ENCODE data around the gene ARL13A. TPM values are rescaled to one million over a fixed set of nuclear protein-coding genes. Genes with fewer than 3 reads are reported as not detected.
"Not testable (repeated sequence)": the region's sequence is repeated elsewhere in the genome, so short reads cannot be mapped to it uniquely, and the experiment has no call there.

Gene ARL13A
- total RNA-seq, 1 experiment from 2014 or later, result not detected

DNA sequence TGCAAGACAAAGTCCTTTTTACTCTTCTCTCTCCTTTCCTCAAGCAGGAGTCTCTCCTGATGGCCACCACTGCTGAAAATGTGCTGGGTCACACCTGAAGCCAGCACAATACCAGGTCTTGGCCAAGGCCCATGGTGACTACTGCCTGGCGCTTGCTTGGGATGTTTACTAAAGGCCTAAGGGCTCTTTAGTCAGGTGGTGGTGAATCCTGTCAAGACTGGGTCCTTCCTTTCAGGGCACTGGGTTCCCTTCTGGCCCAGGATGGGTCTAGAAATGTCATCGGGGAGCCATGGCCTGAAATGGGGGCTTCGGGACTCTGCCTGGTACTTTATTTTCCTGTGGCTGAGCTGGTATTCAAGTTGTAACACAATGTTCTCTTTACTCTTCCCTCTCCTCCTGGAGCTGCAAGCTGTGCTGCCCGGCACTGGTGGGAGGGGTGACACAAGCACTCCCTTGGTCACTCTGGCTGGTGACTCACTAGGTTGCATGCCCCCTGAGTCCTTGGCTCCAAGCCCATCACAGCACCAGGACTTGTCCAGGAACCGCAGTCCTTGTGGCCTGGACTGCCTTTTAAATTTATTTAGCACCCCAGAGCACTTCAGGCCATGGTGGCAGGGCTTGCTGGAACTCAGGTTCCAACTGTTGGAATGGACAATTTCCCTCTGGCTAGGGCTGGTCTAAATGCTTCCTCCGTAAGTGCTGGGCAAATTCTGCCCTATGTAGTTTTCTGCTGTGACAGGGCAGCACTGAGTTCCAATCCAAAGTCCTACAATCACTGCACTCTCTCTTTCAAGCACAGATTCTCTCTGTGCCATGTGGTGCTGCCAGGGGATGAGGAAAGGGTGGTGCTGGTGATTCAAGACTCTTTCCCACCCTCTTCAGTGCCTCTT is 11.3 kb downstream of the ARL13A start (continued):
- TF ChIP-seq ELF1 (IDR thresholded peaks at IDR 0.05; ENCODE audit: borderline replicate concordance, low read depth) (no peak), JUND (IDR thresholded peaks at IDR 0.05) (peak; percentile 72), CBX3 (IDR thresholded peaks at IDR 0.05; ENCODE audit: low read depth) (peak; percentile 61; the same call in 1 of the 2 replicates), TCF7L2 (IDR thresholded peaks at IDR 0.05; ENCODE audit: borderline replicate concordance, extremely low read depth, insufficient read depth, insufficient read length) (no peak)

DNA sequence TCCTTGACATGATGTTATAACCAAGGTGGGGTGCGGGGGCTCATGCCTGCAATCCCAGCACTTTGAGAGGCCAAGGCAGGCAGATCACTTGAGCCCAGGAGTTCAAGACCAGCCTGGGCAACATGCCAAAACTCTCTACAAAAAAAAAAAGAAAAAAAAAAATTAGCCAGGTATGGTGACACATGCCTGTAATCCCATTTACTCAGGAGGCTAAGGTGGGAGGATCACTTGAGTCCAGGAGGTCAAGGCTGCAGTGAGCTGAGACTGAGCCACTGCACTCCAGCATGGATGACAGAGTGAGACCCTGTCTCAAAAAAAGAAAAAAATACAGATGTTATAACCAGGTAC is 12.0 kb downstream of the ARL13A start:
- ATAC-seq; intact Hi-C loops (cut with micrococcal nuclease); H3K9me3 ChIP-seq (ENCODE audit: control insufficient read depth in 1 of 2, insufficient read depth in 1 of 2, low read depth in 1 of 2, low read length in 2 of 2); H3K36me3 ChIP-seq (ENCODE audit: control insufficient read depth in 1 of 2, insufficient read depth in 2 of 2, low read length in 2 of 2); CTCF ChIA-PET; H3K27me3 ChIP-seq (ENCODE audit: insufficient read depth, low read length); H2AFZ ChIP-seq (ENCODE audit: low read depth, low read length, poor library complexity, severe bottlenecking); H3K79me2 ChIP-seq (ENCODE audit: insufficient read depth, low read length); POLR2A ChIA-PET; BruUV-seq (replicated peaks); H3K4me3 ChIP-seq (replicated peaks in 1 of 2; ENCODE audit: low read depth in 1 of 2, low read length in 2 of 2); DNase-seq (ENCODE audit: low read depth, low spot score); H3K9me2 ChIP-seq (ENCODE audit: insufficient read depth); H4K20me1 ChIP-seq (ENCODE audit: insufficient read depth): not testable (repeated sequence)
- Histone ChIP-seq H3K27ac (ENCODE audit: low read depth, low read length) (peak overlapping the region; percentile 76), H3K9ac (ENCODE audit: low read length) (0 out of 2 replicates have a peak overlapping the region, but pooled peaks have one; percentile 48), H3K4me1 (ENCODE audit: control insufficient read depth in 1 of 2, insufficient read depth in 2 of 2, low read length in 2 of 2) (peaks cover 19 to 29% of the 10 kb centered on the region in 2 experiments), H3K4me2 (ENCODE audit: low read length) (peak overlapping the region; percentile 65)
- RAD21 ChIA-PET (ENCODE audit: low non-redundant PET in 1 of 2, low total read pairs in 2 of 2, uncharacterized antibody in 2 of 2, unreplicated experiment in 2 of 2), result interaction anchor here in 1 of 2 experiments (0.7 kb wide), 1 partner anchor 174 kb away, joined by 3 read pairs; no protein-coding TSS in a partner anchor

DNA sequence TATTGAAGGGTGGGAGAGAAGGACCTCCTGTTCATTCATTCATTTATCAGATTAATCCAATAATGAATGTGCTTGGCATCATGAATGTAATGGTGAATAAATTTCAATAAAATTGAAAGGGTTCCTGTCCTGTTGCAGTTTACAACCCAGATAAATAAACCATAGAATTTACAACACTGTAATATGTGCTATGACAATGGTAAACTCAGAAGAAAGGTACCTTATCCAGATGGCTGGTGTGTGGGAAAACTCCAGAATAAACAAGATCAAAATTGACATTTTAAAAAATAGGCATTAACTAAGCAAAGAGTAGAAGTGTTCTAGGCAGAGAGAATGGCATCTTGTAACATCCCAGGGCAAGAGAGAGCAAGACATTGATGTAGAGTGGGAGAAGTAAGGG is 15.3 kb downstream of the ARL13A start:
- Histone ChIP-seq H3K4me2 (ENCODE audit: low read length) (no peak overlapping the region), H2AFZ (ENCODE audit: low read depth, low read length, poor library complexity, severe bottlenecking) (no peak overlapping the region), H3K79me2 (ENCODE audit: insufficient read depth, low read length) (no peaks in the 10 kb centered on the region), H3K4me1 (ENCODE audit: control insufficient read depth in 1 of 2, insufficient read depth in 2 of 2, low read length in 2 of 2) (peaks cover 18 to 24% of the 10 kb centered on the region in 2 experiments), H3K27me3 (ENCODE audit: insufficient read depth, low read length) (no peaks in the 10 kb centered on the region), H4K20me1 (ENCODE audit: insufficient read depth) (no peaks in the 10 kb centered on the region), H3K9me2 (ENCODE audit: insufficient read depth) (no peaks in the 10 kb centered on the region), H3K9ac (ENCODE audit: low read length) (no peak overlapping the region), H3K27ac (ENCODE audit: low read depth, low read length) (no peak overlapping the region), H3K9me3 (ENCODE audit: control insufficient read depth in 1 of 2, insufficient read depth in 1 of 2, low read depth in 1 of 2, low read length in 2 of 2) (no peaks in the 10 kb centered on the region), H3K36me3 (ENCODE audit: control insufficient read depth in 1 of 2, insufficient read depth in 2 of 2, low read length in 2 of 2) (no peaks in the 10 kb centered on the region), H3K4me3 (replicated peaks in 1 of 2; ENCODE audit: low read depth in 1 of 2, low read length in 2 of 2) (no peak overlapping the region)
- no TSS peak for BruUV-seq (replicated peaks)
- ChIA-PET CTCF (no interaction called here), POLR2A (no interaction called here), RAD21 (ENCODE audit: low non-redundant PET in 1 of 2, low total read pairs in 2 of 2, uncharacterized antibody in 2 of 2, unreplicated experiment in 2 of 2) (no interaction called here)
- TF ChIP-seq, protein P1, sequence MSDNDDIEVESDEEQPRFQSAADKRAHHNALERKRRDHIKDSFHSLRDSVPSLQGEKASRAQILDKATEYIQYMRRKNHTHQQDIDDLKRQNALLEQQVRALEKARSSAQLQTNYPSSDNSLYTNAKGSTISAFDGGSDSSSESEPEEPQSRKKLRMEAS (IDR thresholded peaks at IDR 0.05), result no peak
- TF ChIP-seq SIN3A (IDR thresholded peaks at IDR 0.05; ENCODE audit: low read depth), result no peak
- TF ChIP-seq, protein P2, sequence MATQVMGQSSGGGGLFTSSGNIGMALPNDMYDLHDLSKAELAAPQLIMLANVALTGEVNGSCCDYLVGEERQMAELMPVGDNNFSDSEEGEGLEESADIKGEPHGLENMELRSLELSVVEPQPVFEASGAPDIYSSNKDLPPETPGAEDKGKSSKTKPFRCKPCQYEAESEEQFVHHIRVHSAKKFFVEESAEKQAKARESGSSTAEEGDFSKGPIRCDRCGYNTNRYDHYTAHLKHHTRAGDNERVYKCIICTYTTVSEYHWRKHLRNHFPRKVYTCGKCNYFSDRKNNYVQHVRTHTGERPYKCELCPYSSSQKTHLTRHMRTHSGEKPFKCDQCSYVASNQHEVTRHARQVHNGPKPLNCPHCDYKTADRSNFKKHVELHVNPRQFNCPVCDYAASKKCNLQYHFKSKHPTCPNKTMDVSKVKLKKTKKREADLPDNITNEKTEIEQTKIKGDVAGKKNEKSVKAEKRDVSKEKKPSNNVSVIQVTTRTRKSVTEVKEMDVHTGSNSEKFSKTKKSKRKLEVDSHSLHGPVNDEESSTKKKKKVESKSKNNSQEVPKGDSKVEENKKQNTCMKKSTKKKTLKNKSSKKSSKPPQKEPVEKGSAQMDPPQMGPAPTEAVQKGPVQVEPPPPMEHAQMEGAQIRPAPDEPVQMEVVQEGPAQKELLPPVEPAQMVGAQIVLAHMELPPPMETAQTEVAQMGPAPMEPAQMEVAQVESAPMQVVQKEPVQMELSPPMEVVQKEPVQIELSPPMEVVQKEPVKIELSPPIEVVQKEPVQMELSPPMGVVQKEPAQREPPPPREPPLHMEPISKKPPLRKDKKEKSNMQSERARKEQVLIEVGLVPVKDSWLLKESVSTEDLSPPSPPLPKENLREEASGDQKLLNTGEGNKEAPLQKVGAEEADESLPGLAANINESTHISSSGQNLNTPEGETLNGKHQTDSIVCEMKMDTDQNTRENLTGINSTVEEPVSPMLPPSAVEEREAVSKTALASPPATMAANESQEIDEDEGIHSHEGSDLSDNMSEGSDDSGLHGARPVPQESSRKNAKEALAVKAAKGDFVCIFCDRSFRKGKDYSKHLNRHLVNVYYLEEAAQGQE (IDR thresholded peaks at IDR 0.05; ENCODE audit: low read depth), result no peak
- TF ChIP-seq CEBPB (IDR thresholded peaks at IDR 0.05; ENCODE audit: low read depth), result no peak
- TF ChIP-seq JUND (IDR thresholded peaks at IDR 0.05), result no peak
- TF ChIP-seq POLR2A (IDR thresholded peaks at IDR 0.05; ENCODE audit: borderline replicate concordance, extremely low read depth, insufficient read depth, insufficient read length), result no peak
- TF ChIP-seq FOSL1 (IDR thresholded peaks at IDR 0.05; ENCODE audit: low read depth), result no peak
- no peak for TF ChIP-seq TCF7L2 (IDR thresholded peaks at IDR 0.05; ENCODE audit: borderline replicate concordance, extremely low read depth, insufficient read depth, insufficient read length)
- TF ChIP-seq, protein P3, sequence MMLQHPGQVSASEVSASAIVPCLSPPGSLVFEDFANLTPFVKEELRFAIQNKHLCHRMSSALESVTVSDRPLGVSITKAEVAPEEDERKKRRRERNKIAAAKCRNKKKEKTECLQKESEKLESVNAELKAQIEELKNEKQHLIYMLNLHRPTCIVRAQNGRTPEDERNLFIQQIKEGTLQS (IDR thresholded peaks at IDR 0.05), result no peak
- no peak for TF ChIP-seq EZH2phosphoT487 (IDR thresholded peaks at IDR 0.05; ENCODE audit: borderline replicate concordance)
- intact Hi-C loops (cut with micrococcal nuclease), result no loop called here
- DNase-seq (ENCODE audit: low read depth, low spot score), result no peak
- ATAC-seq, result no peak
